Upper lobe of left lung (tissue), 6 donors: ENCODE data around the gene ADCY7. TPM values are rescaled to one million over a fixed set of nuclear protein-coding genes. Genes with fewer than 3 reads are reported as not detected.

Source experiments
- ATAC-seq, 2 donors: fragments of 200-7000 bp; cut with Tn5 transposase; one replicate each; pipeline ENCODE4 v1.9.1; 2022; ENCODE audit warnings: mild to moderate bottlenecking in 2 of 2, moderate library complexity in 2 of 2; ENCODE audit not compliant: low FRiP score in 2 of 2
- DNase-seq, 2 donors: peaks; one replicate each; pipeline ENCODE4 v3.0.0-alpha.2; 2019 to 2020
- H3K27ac ChIP-seq, 4 donors: fragments of 200-600 bp; sonication (generic); one replicate each; pipeline ENCODE4 v1.5.1; 2016 to 2019
- H3K27me3 ChIP-seq, 4 donors: fragments of 200-600 bp; sonication (generic); one replicate each; pipeline ENCODE4 v1.5.1; 2017 to 2019
- H3K36me3 ChIP-seq, 4 donors: fragments of 200-600 bp; sonication (generic); one replicate each; pipeline ENCODE4 v1.5.1; 2016 to 2019
- H3K4me1 ChIP-seq, 4 donors: fragments of 200-600 bp; sonication (generic); one replicate each; pipeline ENCODE4 v1.5.1; 2018 to 2019
- H3K4me3 ChIP-seq, 4 donors: fragments of 200-600 bp; sonication (generic); one replicate each; pipeline ENCODE4 v1.5.1; 2017 to 2019; ENCODE audit warnings: mild to moderate bottlenecking in 2 of 4, moderate library complexity in 1 of 4
- H3K9me3 ChIP-seq, 4 donors: fragments of 200-600 bp; sonication (generic); one replicate each; pipeline ENCODE4 v1.5.1; 2018 to 2019
- EP300 ChIP-seq, 4 donors: sonication (generic); formaldehyde crosslinking; IDR thresholded peaks; one replicate each; pipeline ENCODE4 v1.5.1; 2017; ENCODE audit warnings: antibody characterized with exemption in 4 of 4, control low read depth in 2 of 4
- POLR2A ChIP-seq, 4 donors: fragments of 450-650 bp; IDR thresholded peaks; one replicate each; pipeline ENCODE4 v1.5.1; 2016 to 2017; ENCODE audit warnings: antibody characterized with exemption in 4 of 4, mild to moderate bottlenecking in 2 of 4
- POLR2AphosphoS5 ChIP-seq, 2 donors: sonication (generic); formaldehyde crosslinking; IDR thresholded peaks; one replicate each; pipeline ENCODE4 v1.5.1; 2017; ENCODE audit warnings: antibody characterized with exemption in 2 of 2
- WGBS, 2 donors: methylation state at CpG; one replicate each; pipeline ENCODE4 v1.1.5; 2017 to 2018; 5-methylcytosine and 5-hydroxymethylcytosine counted together
- total RNA-seq, 6 donors: library from RNA; depleted of rRNA in 4 of 6; stranded (reverse); fragments of >200 nt in 4 of 6; gene quantifications; one replicate each; pipeline versions ENCODE4 v1.1.0 to v1.2.1, GENCODE V29; 2016 to 2021
- TF ChIP-seq, protein P1 (sequence below), 6 experiments: fragments of 450-650 bp in 4 of 6; fragments of 200-600 bp in 2 of 6; sonication (generic) in 2 of 6; IDR thresholded peaks; one replicate each; pipeline ENCODE4 v1.5.1; 2016 to 2019; ENCODE audit warnings: antibody characterized with exemption in 6 of 6
- donor health status: DM: no; HTN: no; CAD: no; lungs with moderate emphysema.
- donor health status: DM: no; HTN: yes; CAD: no; lungs with severe emphysema.

ADCY7 gene
- total RNA-seq, 6 donors from 2014 or later, result 46.9 to 177 (median 101) TPM

DNA sequence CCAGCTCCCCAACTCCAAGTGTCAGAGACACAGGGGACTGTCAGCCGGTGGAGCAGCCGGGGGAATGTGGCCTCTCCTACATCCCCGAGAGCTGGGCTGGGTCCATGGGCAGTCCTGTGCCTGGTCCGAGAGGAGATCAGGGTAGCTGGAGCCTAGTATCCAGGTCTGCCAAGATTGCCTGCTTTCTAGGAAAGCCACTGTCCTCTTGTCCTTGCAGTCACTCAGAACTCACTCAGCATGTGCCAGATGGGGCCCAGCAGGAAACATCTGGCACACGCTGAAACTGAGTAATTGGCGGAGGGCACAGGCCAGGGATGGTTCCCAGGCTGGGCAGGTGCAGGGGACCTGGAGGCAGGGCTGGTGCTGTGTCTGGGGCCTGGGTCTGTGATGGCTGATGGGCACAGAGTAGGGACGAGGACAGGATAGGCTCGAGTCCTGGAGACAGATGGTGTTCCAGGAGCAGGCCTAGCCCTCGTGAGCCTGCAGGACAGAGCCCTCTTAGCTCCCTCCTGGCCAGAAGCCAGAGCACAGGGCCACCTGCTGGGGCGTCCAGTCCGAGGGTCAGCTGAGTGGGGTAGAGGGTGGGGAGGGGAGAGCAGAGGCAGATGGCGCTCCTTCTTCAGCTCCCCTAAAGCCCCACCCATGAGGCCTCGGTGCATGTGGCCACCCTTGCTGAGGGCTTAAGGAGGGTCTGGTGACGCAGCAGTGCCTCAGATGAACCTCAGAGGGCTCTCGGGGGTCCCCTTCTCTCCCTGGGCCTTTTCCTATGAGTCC lies 31.1 kb downstream of the ADCY7 start:
- H3K9me3 ChIP-seq, result no peaks in the 10 kb centered on the region
- H3K27ac ChIP-seq, result no peak overlapping the region
- peaks cover 0 to 10% (median 4%) of the 10 kb centered on the region in 4 donors for H3K4me1 ChIP-seq
- ATAC-seq (no peak), DNase-seq (no peak)
- no peak overlapping the region for H3K4me3 ChIP-seq
- no peaks in the 10 kb centered on the region for H3K27me3 ChIP-seq
- peaks cover 0 to 70% (median 38%) of the 10 kb centered on the region in 4 donors for H3K36me3 ChIP-seq
- 83 to 86% methylated on average over 11 to 15 of the region's 15 CpGs for WGBS, 2 donors
- TF ChIP-seq EP300 (IDR thresholded peaks at IDR 0.05) (no peak), POLR2AphosphoS5 (IDR thresholded peaks at IDR 0.05) (no peak), POLR2A (IDR thresholded peaks at IDR 0.05) (no peak)
- TF ChIP-seq, protein P1, sequence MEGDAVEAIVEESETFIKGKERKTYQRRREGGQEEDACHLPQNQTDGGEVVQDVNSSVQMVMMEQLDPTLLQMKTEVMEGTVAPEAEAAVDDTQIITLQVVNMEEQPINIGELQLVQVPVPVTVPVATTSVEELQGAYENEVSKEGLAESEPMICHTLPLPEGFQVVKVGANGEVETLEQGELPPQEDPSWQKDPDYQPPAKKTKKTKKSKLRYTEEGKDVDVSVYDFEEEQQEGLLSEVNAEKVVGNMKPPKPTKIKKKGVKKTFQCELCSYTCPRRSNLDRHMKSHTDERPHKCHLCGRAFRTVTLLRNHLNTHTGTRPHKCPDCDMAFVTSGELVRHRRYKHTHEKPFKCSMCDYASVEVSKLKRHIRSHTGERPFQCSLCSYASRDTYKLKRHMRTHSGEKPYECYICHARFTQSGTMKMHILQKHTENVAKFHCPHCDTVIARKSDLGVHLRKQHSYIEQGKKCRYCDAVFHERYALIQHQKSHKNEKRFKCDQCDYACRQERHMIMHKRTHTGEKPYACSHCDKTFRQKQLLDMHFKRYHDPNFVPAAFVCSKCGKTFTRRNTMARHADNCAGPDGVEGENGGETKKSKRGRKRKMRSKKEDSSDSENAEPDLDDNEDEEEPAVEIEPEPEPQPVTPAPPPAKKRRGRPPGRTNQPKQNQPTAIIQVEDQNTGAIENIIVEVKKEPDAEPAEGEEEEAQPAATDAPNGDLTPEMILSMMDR (IDR thresholded peaks at IDR 0.05), result no peak

- Histone ChIP-seq H3K9me3 (no peaks in the 10 kb centered on the region), H3K27me3 (no peaks in the 10 kb centered on the region), H3K4me3 (no peak overlapping the region), H3K4me1 (peaks cover 0 to 16% (median 6%) of the 10 kb centered on the region in 4 donors), H3K27ac (no peak overlapping the region), H3K36me3 (peaks cover 0 to 64% (median 33%) of the 10 kb centered on the region in 4 donors)
- no peak for TF ChIP-seq POLR2A (IDR thresholded peaks at IDR 0.05)
- TF ChIP-seq POLR2AphosphoS5 (IDR thresholded peaks at IDR 0.05), result no peak
- TF ChIP-seq, protein P1 (IDR thresholded peaks at IDR 0.05), result no peak
- no peak for TF ChIP-seq EP300 (IDR thresholded peaks at IDR 0.05)
- 90 to 96% methylated on average over 7 of the region's 7 CpGs for WGBS, 2 donors
- ATAC-seq (no peak), DNase-seq (no peak)
These were observed 31.7 kb downstream of the ADCY7 start for GRCh38 chr16:50298075-50298460.

DNA sequence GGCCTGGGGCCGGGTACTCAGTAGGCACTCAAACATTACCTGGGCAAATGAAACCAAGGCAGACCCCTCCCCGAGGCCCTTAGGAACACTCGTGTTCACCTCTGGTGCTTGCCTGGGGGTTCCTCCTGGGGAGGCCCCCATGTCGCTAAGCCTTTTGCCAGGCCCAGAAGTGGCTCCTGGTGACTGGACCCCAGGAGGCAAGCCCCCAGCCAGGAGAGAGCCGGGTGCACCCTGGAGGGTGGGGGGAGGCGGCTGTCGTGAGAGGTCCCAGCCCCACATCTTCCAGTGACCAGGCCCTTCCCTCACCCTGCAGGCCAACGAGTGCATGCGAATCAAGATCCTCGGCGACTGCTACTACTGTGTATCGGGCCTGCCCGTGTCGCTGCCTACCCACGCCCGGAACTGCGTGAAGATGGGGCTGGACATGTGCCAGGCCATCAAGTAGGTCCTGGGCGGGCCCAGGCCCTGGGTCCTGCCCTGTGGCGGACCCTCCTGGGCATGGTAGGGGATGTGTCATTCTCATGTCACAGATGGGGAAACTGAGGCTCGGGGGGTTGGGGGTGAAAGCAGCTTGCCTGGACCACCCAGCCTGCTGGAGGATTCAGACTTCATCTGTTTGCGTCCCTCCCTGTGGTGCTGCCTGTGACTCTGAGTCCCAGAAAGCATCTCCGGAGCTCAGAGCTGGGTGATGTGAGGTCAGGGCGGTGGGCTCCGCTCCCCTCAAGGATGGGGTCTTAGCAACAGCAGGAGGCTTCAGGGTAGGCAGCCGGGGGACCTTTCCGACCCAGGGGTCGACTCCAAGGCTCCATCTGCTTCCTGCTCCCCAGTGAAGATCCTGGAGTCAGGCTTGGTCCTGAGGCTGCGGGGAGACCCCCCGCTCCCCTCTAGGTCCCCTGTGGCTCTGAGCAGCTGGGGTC lies 32.5 kb downstream of the ADCY7 start:
- H3K27me3 ChIP-seq, result no peaks in the 10 kb centered on the region
- peaks cover 0 to 59% (median 25%) of the 10 kb centered on the region in 4 donors for H3K36me3 ChIP-seq
- H3K27ac ChIP-seq, result no peak overlapping the region
- no peak overlapping the region for H3K4me3 ChIP-seq
- TF ChIP-seq, protein P1 (IDR thresholded peaks at IDR 0.05), result no peak
- TF ChIP-seq POLR2A (IDR thresholded peaks at IDR 0.05) (no peak), EP300 (IDR thresholded peaks at IDR 0.05) (no peak), POLR2AphosphoS5 (IDR thresholded peaks at IDR 0.05) (no peak)
- WGBS, 2 donors, result 88 to 91% methylated on average over 9 to 26 of the region's 29 CpGs
- no peaks in the 10 kb centered on the region for H3K9me3 ChIP-seq
- ATAC-seq (no peak), DNase-seq (peak in 1 of 2 donors; percentile 66)
- peaks cover 5 to 24% (median 14%) of the 10 kb centered on the region in 4 donors for H3K4me1 ChIP-seq

DNA sequence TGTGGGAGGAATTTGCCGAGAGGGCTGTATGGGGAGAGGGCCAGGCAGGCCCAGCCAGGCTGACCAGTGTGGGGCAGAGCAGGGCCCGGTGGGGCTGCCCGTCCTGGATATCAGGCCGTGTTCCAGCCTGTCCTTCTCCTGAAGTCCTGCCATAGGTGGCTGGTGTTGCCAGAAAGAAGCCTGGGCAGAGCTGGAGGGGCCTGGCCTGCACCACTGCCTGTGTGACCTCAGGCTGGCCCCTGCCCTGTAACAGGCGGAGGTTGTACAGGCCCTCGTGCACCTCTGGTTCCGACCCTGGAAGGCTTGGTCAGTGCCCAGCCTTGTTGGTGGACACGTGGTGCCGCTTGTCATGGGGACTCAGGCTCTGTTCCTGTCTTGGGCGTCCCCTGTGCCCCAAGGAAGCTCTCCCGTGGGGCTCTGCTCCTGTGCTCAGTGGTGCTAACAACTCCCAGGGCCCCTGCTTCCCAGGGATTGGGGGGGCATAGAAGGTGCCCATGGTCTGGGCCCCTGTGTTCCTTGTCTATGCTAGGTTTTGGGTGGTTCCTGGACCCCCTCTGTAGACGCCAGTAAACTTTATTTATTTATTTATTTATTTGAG lies 33.3 kb downstream of the ADCY7 start:
- WGBS, 2 donors, result 83 to 85% methylated on average over 1 to 4 of the region's 12 CpGs
- Histone ChIP-seq H3K4me1 (peaks cover 8 to 31% (median 21%) of the 10 kb centered on the region in 4 donors), H3K4me3 (no peak overlapping the region), H3K36me3 (peaks cover 0 to 52% (median 23%) of the 10 kb centered on the region in 4 donors), H3K27ac (no peak overlapping the region), H3K9me3 (no peaks in the 10 kb centered on the region), H3K27me3 (no peaks in the 10 kb centered on the region)
- TF ChIP-seq POLR2A (IDR thresholded peaks at IDR 0.05) (no peak), EP300 (IDR thresholded peaks at IDR 0.05) (no peak), POLR2AphosphoS5 (IDR thresholded peaks at IDR 0.05) (no peak)
- TF ChIP-seq, protein P1 (IDR thresholded peaks at IDR 0.05), result no peak
- DNase-seq (peak; percentile 6 to 64), ATAC-seq (no peak)
